ENCODE measurements around the gene PKP3. TPM values are rescaled to one million over a fixed set of nuclear protein-coding genes. Genes with fewer than 3 reads are reported as not detected.
"Not testable (repeated sequence)": the region's sequence is repeated elsewhere in the genome, so short reads cannot be mapped to it uniquely, and the experiment has no call there.

PKP3 gene
- polyA plus RNA-seq, 3 donors from 2014 or later: 0.36 TPM; not detected in 2

- no peaks in the 10 kb centered on the region for H3K9me3 Mint-ChIP-seq
- peaks cover 4 to 6% of the 10 kb centered on the region in 2 donors for H3K4me1 Mint-ChIP-seq
- H3K27me3 Mint-ChIP-seq (ENCODE audit: low read depth in 3 of 3): peaks cover 2 to 7% (median 4%) of the 10 kb centered on the region in 3 donors
- H3K4me3 Mint-ChIP-seq: no peak overlapping the region
- H3K36me3 Mint-ChIP-seq: no peaks in the 10 kb centered on the region
- DNase-seq: no peak
- no peak overlapping the region for H3K27ac Mint-ChIP-seq
Measured at GRCh38 chr11:379205-380094, 14.6 kb upstream of the PKP3 start.

- Mint-ChIP-seq H3K9me3 (no peaks in the 10 kb centered on the region), H3K4me3 (no peak overlapping the region), H3K36me3 (no peaks in the 10 kb centered on the region), H3K4me1 (peaks cover 4 to 6% of the 10 kb centered on the region in 2 donors), H3K27ac (no peak overlapping the region), H3K27me3 (ENCODE audit: low read depth in 3 of 3) (peaks cover 2 to 7% (median 4%) of the 10 kb centered on the region in 3 donors)
- no peak for DNase-seq
Measured at GRCh38 chr11:380095-380480, 13.9 kb upstream of the PKP3 start.

GRCh38 chr11:380491-380890 is 13.5 kb upstream of the PKP3 start:
- peaks cover 4 to 6% of the 10 kb centered on the region in 2 donors for H3K4me1 Mint-ChIP-seq
- H3K27me3 Mint-ChIP-seq (ENCODE audit: low read depth in 3 of 3): peaks cover 2 to 7% (median 4%) of the 10 kb centered on the region in 3 donors
- no peaks in the 10 kb centered on the region for H3K9me3 Mint-ChIP-seq
- H3K4me3 Mint-ChIP-seq: no peak overlapping the region
- DNase-seq: no peak
- no peak overlapping the region for H3K27ac Mint-ChIP-seq
- no peaks in the 10 kb centered on the region for H3K36me3 Mint-ChIP-seq

- Mint-ChIP-seq H3K4me3 (no peak overlapping the region), H3K27ac (no peak overlapping the region), H3K27me3 (ENCODE audit: low read depth in 3 of 3) (peaks cover 2 to 7% (median 4%) of the 10 kb centered on the region in 3 donors), H3K4me1 (peaks cover 4 to 6% of the 10 kb centered on the region in 2 donors), H3K36me3 (no peaks in the 10 kb centered on the region), H3K9me3 (no peaks in the 10 kb centered on the region)
- DNase-seq: no peak
Measured at GRCh38 chr11:380996-381395, 13.0 kb upstream of the PKP3 start.

- Mint-ChIP-seq H3K4me1 (peaks cover 6 to 7% of the 10 kb centered on the region in 2 donors), H3K9me3 (no peaks in the 10 kb centered on the region), H3K36me3 (no peaks in the 10 kb centered on the region), H3K27me3 (ENCODE audit: low read depth in 3 of 3) (peaks cover 2 to 7% (median 4%) of the 10 kb centered on the region in 3 donors), H3K27ac (no peak overlapping the region), H3K4me3 (no peak overlapping the region)
- DNase-seq: no peak
Measured at GRCh38 chr11:381501-382072, 12.4 kb upstream of the PKP3 start.

- H3K4me3 Mint-ChIP-seq: no peak overlapping the region
- no peak for DNase-seq
- no peak overlapping the region for H3K27ac Mint-ChIP-seq
- H3K9me3 Mint-ChIP-seq: no peaks in the 10 kb centered on the region
- H3K27me3 Mint-ChIP-seq (ENCODE audit: low read depth in 3 of 3): peaks cover 3 to 7% (median 4%) of the 10 kb centered on the region in 3 donors
- H3K4me1 Mint-ChIP-seq: peaks cover 12 to 13% of the 10 kb centered on the region in 2 donors
- peaks cover 0 to 3% (median 0%) of the 10 kb centered on the region in 3 donors for H3K36me3 Mint-ChIP-seq
Measured at GRCh38 chr11:382081-382629, 11.9 kb upstream of the PKP3 start.

- no peak for DNase-seq
- Mint-ChIP-seq H3K27ac (no peak overlapping the region), H3K9me3 (no peaks in the 10 kb centered on the region), H3K4me1 (peaks cover 25 to 26% of the 10 kb centered on the region in 2 donors), H3K27me3 (ENCODE audit: low read depth in 3 of 3) (peaks cover 1 to 4% (median 4%) of the 10 kb centered on the region in 3 donors), H3K36me3 (peaks cover 0 to 4% (median 0%) of the 10 kb centered on the region in 3 donors), H3K4me3 (no peak overlapping the region)
Measured at GRCh38 chr11:383431-383830, 10.6 kb upstream of the PKP3 start.

GRCh38 chr11:384511-384910 is 9.5 kb upstream of the PKP3 start:
- Mint-ChIP-seq H3K9me3 (no peaks in the 10 kb centered on the region), H3K27me3 (ENCODE audit: low read depth in 3 of 3) (peaks cover 0 to 4% (median 4%) of the 10 kb centered on the region in 3 donors), H3K4me3 (no peak overlapping the region), H3K36me3 (peaks cover 0 to 4% (median 0%) of the 10 kb centered on the region in 3 donors), H3K27ac (no peak overlapping the region), H3K4me1 (peaks cover 25 to 26% of the 10 kb centered on the region in 2 donors)
- DNase-seq: no peak

- no peak overlapping the region for H3K4me3 Mint-ChIP-seq
- peaks cover 0 to 4% (median 4%) of the 10 kb centered on the region in 3 donors for H3K27me3 Mint-ChIP-seq (ENCODE audit: low read depth in 3 of 3)
- no peak overlapping the region for H3K27ac Mint-ChIP-seq
- peaks cover 0 to 4% (median 0%) of the 10 kb centered on the region in 3 donors for H3K36me3 Mint-ChIP-seq
- no peaks in the 10 kb centered on the region for H3K9me3 Mint-ChIP-seq
- H3K4me1 Mint-ChIP-seq: peaks cover 25 to 26% of the 10 kb centered on the region in 2 donors
- DNase-seq: no peak
Measured at GRCh38 chr11:385594-386351, 8.2 kb upstream of the PKP3 start.

GRCh38 chr11:386483-386882 is 7.5 kb upstream of the PKP3 start:
- peaks cover 25 to 26% of the 10 kb centered on the region in 2 donors for H3K4me1 Mint-ChIP-seq
- H3K36me3 Mint-ChIP-seq: peaks cover 0 to 4% (median 0%) of the 10 kb centered on the region in 3 donors
- H3K9me3 Mint-ChIP-seq: no peaks in the 10 kb centered on the region
- peak overlapping the region in 2 of 6 donors; percentile 89 to 93 for H3K27ac Mint-ChIP-seq
- peak overlapping the region in 1 of 5 donors; percentile 54 for H3K4me3 Mint-ChIP-seq
- peaks cover 0 to 4% (median 4%) of the 10 kb centered on the region in 3 donors for H3K27me3 Mint-ChIP-seq (ENCODE audit: low read depth in 3 of 3)
- DNase-seq: no peak

GRCh38 chr11:387193-387793 is 6.7 kb upstream of the PKP3 start:
- Mint-ChIP-seq H3K4me1 (peaks cover 25% of the 10 kb centered on the region in 2 donors), H3K4me3 (peak overlapping the region; percentile 1 to 79 (median 18)), H3K27me3 (ENCODE audit: low read depth in 3 of 3) (peaks cover 0 to 4% (median 2%) of the 10 kb centered on the region in 3 donors), H3K27ac (peak overlapping the region; percentile 13 to 93 (median 86)), H3K36me3 (peaks cover 0 to 4% (median 0%) of the 10 kb centered on the region in 3 donors), H3K9me3 (no peaks in the 10 kb centered on the region)
- DNase-seq: peak in 1 of 3 donors; percentile 37

GRCh38 chr11:389369-389768 is 4.6 kb upstream of the PKP3 start:
- H3K4me1 Mint-ChIP-seq: peaks cover 20% of the 10 kb centered on the region in 2 donors
- not testable (repeated sequence) for H3K27me3 Mint-ChIP-seq (ENCODE audit: low read depth in 3 of 3); H3K9me3 Mint-ChIP-seq; H3K4me3 Mint-ChIP-seq; H3K27ac Mint-ChIP-seq; H3K36me3 Mint-ChIP-seq; DNase-seq

GRCh38 chr11:390175-390574 is 3.8 kb upstream of the PKP3 start:
- no peak overlapping the region for H3K27ac Mint-ChIP-seq
- H3K9me3 Mint-ChIP-seq: no peaks in the 10 kb centered on the region
- peaks cover 0 to 4% (median 0%) of the 10 kb centered on the region in 3 donors for H3K36me3 Mint-ChIP-seq
- no peak for DNase-seq
- no peak overlapping the region for H3K4me3 Mint-ChIP-seq
- peaks cover 20% of the 10 kb centered on the region in 2 donors for H3K4me1 Mint-ChIP-seq
- peaks cover 0 to 4% (median 0%) of the 10 kb centered on the region in 3 donors for H3K27me3 Mint-ChIP-seq (ENCODE audit: low read depth in 3 of 3)

Data from immature natural killer cell (primary cell).